H1 (cell line): ENCODE data around the gene IL12B. TPM values are rescaled to one million over a fixed set of nuclear protein-coding genes. Genes with fewer than 3 reads are reported as not detected.
A peak's percentile ranks its signal among the peaks of the same experiment; 100 is the strongest.

Experiments used
- ASH2L ChIP-seq: fragments of 200-600, 300-600 bp; sonication (generic); IDR thresholded peaks from one replicate; pipeline ENCODE4 v1.7.1; 2017; ENCODE audit warnings: low read length
- BCL11A ChIP-seq, 2 experiments: IDR thresholded peaks; one replicate each; pipeline ENCODE4 v1.6.1; 2011; ENCODE audit warnings: low read depth in 2 of 2, low read length in 2 of 2, mild to moderate bottlenecking in 2 of 2
- CEBPB ChIP-seq: IDR thresholded peaks from 2 replicates; pipeline ENCODE4 v1.6.1; 2012; ENCODE audit warnings: low read depth, low read length
- CREB1 ChIP-seq: IDR thresholded peaks from 2 replicates; pipeline ENCODE4 v1.6.1; 2012; ENCODE audit warnings: inconsistent platforms
- EGR1 ChIP-seq: IDR thresholded peaks from 2 replicates; pipeline ENCODE4 v1.6.1; 2011; ENCODE audit warnings: low read depth, low read length, borderline replicate concordance
- GABPA ChIP-seq: IDR thresholded peaks from 2 replicates; pipeline ENCODE4 v1.6.1; 2011; ENCODE audit warnings: mild to moderate bottlenecking, low read length, moderate library complexity, borderline replicate concordance; ENCODE audit not compliant: insufficient read depth
- HDAC2 ChIP-seq, 2 experiments: fragments of 300-600 bp in 1 of 2; sonication (generic) in 1 of 2; IDR thresholded peaks; 2 replicates each; pipeline ENCODE4 v1.6.1; 2011 to 2012; ENCODE audit warnings: low read depth in 2 of 2, low read length in 2 of 2, mild to moderate bottlenecking in 2 of 2, moderate library complexity in 2 of 2, borderline replicate concordance in 1 of 2, inconsistent platforms in 1 of 2
- KDM4A ChIP-seq: IDR thresholded peaks from one replicate; pipeline ENCODE4 v1.7.1; 2012; ENCODE audit warnings: low read depth, mild to moderate bottlenecking, moderate library complexity, low read length, inconsistent platforms; ENCODE audit not compliant: severe bottlenecking
- KDM5A ChIP-seq: fragments of 200-600 bp; IDR thresholded peaks from 2 replicates; pipeline ENCODE4 v1.7.1; 2012; ENCODE audit warnings: mild to moderate bottlenecking, low read length, inconsistent platforms, mixed read lengths
- MAFK ChIP-seq: IDR thresholded peaks from 2 replicates; pipeline ENCODE4 v1.6.1; 2012; ENCODE audit warnings: low read depth, mild to moderate bottlenecking, improper control_type of control experiment, low read length
- PHF8 ChIP-seq: fragments of 200-600 bp; sonication (generic); conservative IDR thresholded peaks from 2 replicates; pipeline ENCODE4 v1.7.1; 2012; ENCODE audit warnings: low read depth, mild to moderate bottlenecking, inconsistent platforms, low read length, moderate library complexity
- RXRA ChIP-seq: IDR thresholded peaks from 2 replicates; pipeline ENCODE4 v1.6.1; 2011; ENCODE audit warnings: low read depth, mild to moderate bottlenecking, low read length, moderate library complexity; ENCODE audit not compliant: insufficient read depth
- SIN3A ChIP-seq, 2 experiments: IDR thresholded peaks in 1 of 2; conservative IDR thresholded peaks in 1 of 2; 2 replicates each; pipeline ENCODE4 v1.6.1; 2011 to 2012; ENCODE audit warnings: low read length in 2 of 2, improper control_type of control experiment in 1 of 2, low read depth in 1 of 2, mild to moderate bottlenecking in 1 of 2
- SP1 ChIP-seq: IDR thresholded peaks from 2 replicates; pipeline ENCODE4 v1.6.1; 2011; ENCODE audit warnings: low read depth, low read length
- SP2 ChIP-seq: IDR thresholded peaks from 2 replicates; pipeline ENCODE4 v1.6.1; 2012; ENCODE audit warnings: mild to moderate bottlenecking, low read length, inconsistent platforms
- SP4 ChIP-seq: IDR thresholded peaks from 2 replicates; pipeline ENCODE4 v1.6.1; 2012; ENCODE audit warnings: low read length, inconsistent platforms
- SRF ChIP-seq: IDR thresholded peaks from 2 replicates; pipeline ENCODE4 v1.6.1; 2011; ENCODE audit warnings: mild to moderate bottlenecking, low read depth, low read length, moderate library complexity
- TBP ChIP-seq: IDR thresholded peaks from 2 replicates; pipeline ENCODE4 v1.6.1; 2011; ENCODE audit warnings: low read depth, low read length, improper control_type of control experiment
- YY1 ChIP-seq: IDR thresholded peaks from 2 replicates; pipeline ENCODE4 v1.6.1; 2011; ENCODE audit warnings: low read depth, mild to moderate bottlenecking, low read length
- ZNF274 ChIP-seq: IDR thresholded peaks from 2 replicates; pipeline ENCODE4 v1.7.0; 2012; ENCODE audit warnings: low read length, borderline replicate concordance; ENCODE audit errors: extremely low read depth
- polyA plus RNA-seq, 7 experiments: library from polyadenylated mRNA; depleted of rRNA in 3 of 7; stranded (reverse) in 5 of 7; unstranded in 2 of 7; fragments of >200 nt in 5 of 7; fragments of 200-250 nt in 2 of 7; gene quantifications; 1 replicate in 5 of 7; 2 replicates in 1 of 7; 4 replicates in 1 of 7; pipeline versions ENCODE4 v1.2.1 to v1.2.3, GENCODE V29; 2011 to 2013; ENCODE audit warnings: missing spikeins in 2 of 7, mixed read lengths in 2 of 7
- total RNA-seq: library from RNA; stranded (reverse); fragmentation: NEBNext Ultra II Directional; extraction: Animal tissue kit (Norgen Biotek cat#: 25700); gene quantifications from 2 replicates; pipeline ENCODE4 v1.2.1, GENCODE V29; 2021
- TF ChIP-seq, protein P1 (sequence below): IDR thresholded peaks from 2 replicates; pipeline ENCODE4 v1.6.1; 2012; ENCODE audit warnings: inconsistent platforms
- TF ChIP-seq, protein P2 (sequence below): IDR thresholded peaks from 2 replicates; pipeline ENCODE4 v1.6.1; 2011; ENCODE audit warnings: low read depth, mild to moderate bottlenecking, low read length; ENCODE audit not compliant: insufficient read depth
- TF ChIP-seq, protein P3 (sequence below), 3 experiments: IDR thresholded peaks; 1 replicate in 2 of 3; 2 replicates in 1 of 3; pipeline versions ENCODE4 v1.5.1 to v1.6.1; 2011; ENCODE audit warnings: low read length in 3 of 3, mild to moderate bottlenecking in 3 of 3, inconsistent platforms in 2 of 3, low read depth in 1 of 3, moderate library complexity in 1 of 3; ENCODE audit not compliant: insufficient read depth in 1 of 3; ENCODE audit errors: control extremely low read depth in 1 of 3

The IL12B gene
- total and polyA plus RNA-seq, 2 of the 8 experiments (the other 6 are each of a cell fraction or from before 2014, with no cell fraction given): not detected

DNA sequence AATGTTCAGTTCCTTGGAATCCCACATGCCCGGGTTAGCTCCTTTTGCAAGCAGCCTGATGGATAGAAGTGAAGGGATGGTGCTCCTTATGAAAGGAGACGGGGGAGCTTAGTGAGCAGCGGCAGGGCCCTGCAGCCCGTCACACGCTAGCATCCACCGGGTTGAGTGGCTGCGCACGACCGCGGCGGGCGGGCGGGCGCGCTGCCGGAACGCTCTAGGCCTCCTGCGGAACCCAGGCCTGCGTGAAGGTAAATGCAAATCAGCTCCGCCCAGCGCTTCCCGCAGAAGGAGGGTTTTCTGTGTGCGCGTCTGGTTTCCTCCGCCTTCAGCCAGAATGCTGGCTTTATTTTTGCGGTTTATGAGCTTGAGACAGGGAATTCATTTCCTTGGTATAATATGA, 19.8 kb downstream of the IL12B start (continued):
- peak; percentile 54 for TF ChIP-seq ASH2L
- no peak for TF ChIP-seq MAFK
- no peak for TF ChIP-seq ZNF274
- no peak for TF ChIP-seq PHF8
- no peak for TF ChIP-seq KDM5A
- TF ChIP-seq BCL11A (IDR thresholded peaks at IDR 0.05; ENCODE audit: low read depth in 2 of 2, low read length in 2 of 2): no peak
- peak; percentile 54 for TF ChIP-seq KDM4A
- no peak for TF ChIP-seq YY1
- TF ChIP-seq HDAC2 (IDR thresholded peaks at IDR 0.05; ENCODE audit: borderline replicate concordance in 1 of 2, low read depth in 2 of 2, low read length in 2 of 2): peak in 1 of 2 experiments; percentile 78; a peak in 2 of 4 replicates
- TF ChIP-seq SP1: no peak
- no peak for TF ChIP-seq CREB1
- TF ChIP-seq TBP: no peak
- TF ChIP-seq CEBPB: no peak
- TF ChIP-seq, protein P1, sequence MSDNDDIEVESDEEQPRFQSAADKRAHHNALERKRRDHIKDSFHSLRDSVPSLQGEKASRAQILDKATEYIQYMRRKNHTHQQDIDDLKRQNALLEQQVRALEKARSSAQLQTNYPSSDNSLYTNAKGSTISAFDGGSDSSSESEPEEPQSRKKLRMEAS: peak; percentile 31
- TF ChIP-seq GABPA: no peak; the same call in 1 of the 2 replicates
- TF ChIP-seq SP2: no peak
- TF ChIP-seq RXRA: no peak
- no peak for TF ChIP-seq SRF
- TF ChIP-seq SIN3A (conservative IDR thresholded peaks at IDR 0.05 in 1 of 2, IDR thresholded peaks at IDR 0.05 in 1 of 2; ENCODE audit: low read depth in 1 of 2, low read length in 2 of 2): no peak
- TF ChIP-seq EGR1: no peak
- TF ChIP-seq, protein P2, sequence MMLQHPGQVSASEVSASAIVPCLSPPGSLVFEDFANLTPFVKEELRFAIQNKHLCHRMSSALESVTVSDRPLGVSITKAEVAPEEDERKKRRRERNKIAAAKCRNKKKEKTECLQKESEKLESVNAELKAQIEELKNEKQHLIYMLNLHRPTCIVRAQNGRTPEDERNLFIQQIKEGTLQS: no peak
- TF ChIP-seq SP4: no peak
- TF ChIP-seq, protein P3, sequence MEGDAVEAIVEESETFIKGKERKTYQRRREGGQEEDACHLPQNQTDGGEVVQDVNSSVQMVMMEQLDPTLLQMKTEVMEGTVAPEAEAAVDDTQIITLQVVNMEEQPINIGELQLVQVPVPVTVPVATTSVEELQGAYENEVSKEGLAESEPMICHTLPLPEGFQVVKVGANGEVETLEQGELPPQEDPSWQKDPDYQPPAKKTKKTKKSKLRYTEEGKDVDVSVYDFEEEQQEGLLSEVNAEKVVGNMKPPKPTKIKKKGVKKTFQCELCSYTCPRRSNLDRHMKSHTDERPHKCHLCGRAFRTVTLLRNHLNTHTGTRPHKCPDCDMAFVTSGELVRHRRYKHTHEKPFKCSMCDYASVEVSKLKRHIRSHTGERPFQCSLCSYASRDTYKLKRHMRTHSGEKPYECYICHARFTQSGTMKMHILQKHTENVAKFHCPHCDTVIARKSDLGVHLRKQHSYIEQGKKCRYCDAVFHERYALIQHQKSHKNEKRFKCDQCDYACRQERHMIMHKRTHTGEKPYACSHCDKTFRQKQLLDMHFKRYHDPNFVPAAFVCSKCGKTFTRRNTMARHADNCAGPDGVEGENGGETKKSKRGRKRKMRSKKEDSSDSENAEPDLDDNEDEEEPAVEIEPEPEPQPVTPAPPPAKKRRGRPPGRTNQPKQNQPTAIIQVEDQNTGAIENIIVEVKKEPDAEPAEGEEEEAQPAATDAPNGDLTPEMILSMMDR (IDR thresholded peaks at IDR 0.05; ENCODE audit: control extremely low read depth in 1 of 3, insufficient read depth in 1 of 3, low read depth in 1 of 3, low read length in 3 of 3): no peak
